Skeletal muscle satellite cell (primary cell): ENCODE data around the gene PARP15. TPM values are rescaled to one million over a fixed set of nuclear protein-coding genes. Genes with fewer than 3 reads are reported as not detected.
A peak's percentile ranks its signal among the peaks of the same experiment; 100 is the strongest.

ENCODE experiments used
- H3K27me3 ChIP-seq: 2 replicates; pipeline ENCODE4 v1.7.0; 2013; ENCODE audit warnings: low read length; ENCODE audit not compliant: control insufficient read depth, insufficient read depth
- H3K36me3 ChIP-seq: 2 replicates; pipeline ENCODE4 v1.7.0; 2013; ENCODE audit warnings: mild to moderate bottlenecking, control low read depth, low read length; ENCODE audit not compliant: insufficient read depth
- H3K4me1 ChIP-seq: 2 replicates; pipeline ENCODE4 v1.7.0; 2013; ENCODE audit warnings: low read length; ENCODE audit not compliant: control insufficient read depth, insufficient read depth
- H3K4me2 ChIP-seq: 2 replicates; pipeline ENCODE4 v1.7.0; 2013; ENCODE audit warnings: mild to moderate bottlenecking, low read length
- H3K4me3 ChIP-seq: 2 replicates; pipeline ENCODE4 v1.7.0; 2013; ENCODE audit warnings: low read length
- H3K9ac ChIP-seq: 2 replicates; pipeline ENCODE4 v1.7.0; 2013; ENCODE audit warnings: mild to moderate bottlenecking, low read depth, low read length, moderate library complexity
- H3K9me3 ChIP-seq: replicated peaks from 2 replicates; pipeline ENCODE4 v1.7.0; 2013; ENCODE audit warnings: mild to moderate bottlenecking, control low read depth, low read length
- total RNA-seq: library from RNA; depleted of rRNA; stranded (reverse); fragments of >200 nt; gene quantifications from 2 replicates; pipeline ENCODE4 v1.2.3, GENCODE V29; 2012; rRNA removed

The PARP15 gene
- total RNA-seq = 0.25 TPM in 1 of 2 replicates, not detected in the other

DNA sequence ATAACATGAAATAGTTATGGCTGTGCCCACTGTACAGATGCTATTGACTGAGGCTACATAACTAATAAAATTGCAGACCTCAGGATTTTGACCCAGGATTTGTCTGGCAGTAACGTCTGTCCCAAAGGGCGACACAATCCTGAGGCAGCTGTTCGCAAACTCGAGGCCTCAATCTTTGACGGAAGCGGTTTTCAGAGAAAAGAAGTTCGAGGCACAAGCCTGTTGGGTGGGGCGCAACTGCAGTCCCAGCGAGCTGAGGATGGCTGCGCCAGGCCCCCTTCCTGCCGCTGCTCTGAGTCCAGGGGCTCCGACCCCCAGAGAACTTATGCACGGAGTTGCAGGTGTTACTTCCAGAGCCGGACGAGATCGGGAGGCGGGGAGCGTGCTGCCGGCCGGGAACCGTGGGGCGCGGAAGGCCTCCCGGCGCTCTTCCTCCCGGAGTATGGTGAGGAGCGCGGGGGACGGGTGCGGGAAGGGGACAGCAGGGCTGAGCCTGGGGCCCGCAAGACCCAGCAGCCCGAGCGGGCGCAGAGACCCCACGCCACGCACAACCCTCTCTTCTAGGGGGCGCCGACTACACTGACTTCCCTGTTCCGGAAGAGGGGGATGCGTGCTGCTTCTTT lies at the start of gene PARP15:
PARP15 (plus strand) TSS at position 242 of the 623 bp plus-strand sequence; CDS start at position 260, 18 bp downstream.
- Histone ChIP-seq H3K9me3 (peaks cover 5% of the 10 kb centered on the region), H3K27me3 (no peaks in the 10 kb centered on the region), H3K36me3 (no peaks in the 10 kb centered on the region), H3K4me3 (peak within 1 kb of the TSS; percentile 64), H3K4me1 (peaks cover 13% of the 10 kb centered on the region), H3K4me2 (peak within 1 kb of the TSS; percentile 89), H3K9ac (peak within 1 kb of the TSS; percentile 26)

DNA sequence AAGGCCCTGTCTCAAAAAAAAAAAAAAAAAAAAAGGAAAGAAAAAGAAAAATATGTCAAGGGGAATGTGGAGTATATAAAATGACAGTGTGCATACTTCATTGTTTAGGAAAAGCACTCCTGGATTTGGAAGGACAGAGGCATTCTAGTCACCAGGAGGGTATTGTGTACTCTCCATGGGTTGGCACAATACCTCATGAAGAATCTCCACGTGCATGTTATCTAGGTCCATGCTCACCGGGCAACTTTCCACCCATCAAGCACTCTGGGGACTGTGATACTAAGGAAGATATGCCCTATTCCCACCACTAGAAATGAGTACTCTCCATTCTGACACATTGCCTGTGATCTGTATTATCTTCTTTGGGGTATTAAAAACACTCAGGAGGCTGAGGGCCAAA lies 47.3 kb upstream of the PARP15 start:
- Histone ChIP-seq H3K4me1 (peaks cover 11% of the 10 kb centered on the region), H3K27me3 (no peaks in the 10 kb centered on the region), H3K4me2 (no peak overlapping the region), H3K36me3 (no peaks in the 10 kb centered on the region), H3K9me3 (no peaks in the 10 kb centered on the region), H3K4me3 (no peak overlapping the region), H3K9ac (no peak overlapping the region)

DNA sequence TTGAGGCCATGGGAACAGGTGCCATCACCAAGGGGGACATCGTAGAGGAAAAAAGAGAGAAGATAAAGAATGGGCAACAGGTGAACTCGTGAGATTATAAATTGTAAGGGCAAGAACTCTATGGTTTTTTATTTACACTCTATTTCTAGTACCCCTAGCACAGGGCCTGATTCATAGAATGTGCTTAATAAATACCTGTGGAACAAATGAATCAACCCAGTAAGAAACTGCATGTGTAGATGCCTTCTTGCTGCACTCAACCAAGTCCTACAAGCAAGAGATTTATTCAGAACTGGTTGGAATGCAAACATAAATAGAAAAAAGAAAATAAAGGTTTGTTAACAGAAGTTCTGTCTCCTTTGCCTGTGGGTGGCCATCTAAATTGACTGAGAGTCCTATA lies 44.0 kb upstream of the PARP15 start:
- Histone ChIP-seq H3K9ac (no peak overlapping the region), H3K4me1 (peaks cover 11% of the 10 kb centered on the region), H3K36me3 (no peaks in the 10 kb centered on the region), H3K27me3 (no peaks in the 10 kb centered on the region), H3K9me3 (no peaks in the 10 kb centered on the region), H3K4me3 (no peak overlapping the region), H3K4me2 (no peak overlapping the region)

DNA sequence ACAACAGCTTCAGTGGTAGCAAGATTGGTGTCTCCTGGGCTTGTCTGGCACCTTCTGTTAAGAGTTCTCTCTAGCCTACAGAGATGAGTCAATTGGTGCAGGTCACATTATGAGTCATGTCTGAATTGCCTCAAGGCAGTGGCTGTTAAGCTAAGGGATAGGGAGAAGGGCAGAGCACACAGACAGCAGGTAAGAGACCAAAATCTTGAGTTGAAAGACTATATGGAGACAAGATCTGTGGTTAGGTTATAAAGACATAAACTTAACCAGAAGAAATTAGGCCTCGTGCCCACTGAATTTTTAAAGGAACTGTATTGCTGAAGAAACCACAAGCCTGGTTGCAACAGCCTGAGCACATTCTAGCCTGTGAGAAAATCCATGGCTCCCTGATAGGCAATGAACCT lies 43.5 kb upstream of the PARP15 start:
- no peak overlapping the region for H3K4me3 ChIP-seq
- H3K36me3 ChIP-seq = no peaks in the 10 kb centered on the region
- H3K9ac ChIP-seq = no peak overlapping the region
- H3K9me3 ChIP-seq = no peaks in the 10 kb centered on the region
- no peak overlapping the region for H3K4me2 ChIP-seq
- peaks cover 11% of the 10 kb centered on the region for H3K4me1 ChIP-seq
- H3K27me3 ChIP-seq = no peaks in the 10 kb centered on the region

DNA sequence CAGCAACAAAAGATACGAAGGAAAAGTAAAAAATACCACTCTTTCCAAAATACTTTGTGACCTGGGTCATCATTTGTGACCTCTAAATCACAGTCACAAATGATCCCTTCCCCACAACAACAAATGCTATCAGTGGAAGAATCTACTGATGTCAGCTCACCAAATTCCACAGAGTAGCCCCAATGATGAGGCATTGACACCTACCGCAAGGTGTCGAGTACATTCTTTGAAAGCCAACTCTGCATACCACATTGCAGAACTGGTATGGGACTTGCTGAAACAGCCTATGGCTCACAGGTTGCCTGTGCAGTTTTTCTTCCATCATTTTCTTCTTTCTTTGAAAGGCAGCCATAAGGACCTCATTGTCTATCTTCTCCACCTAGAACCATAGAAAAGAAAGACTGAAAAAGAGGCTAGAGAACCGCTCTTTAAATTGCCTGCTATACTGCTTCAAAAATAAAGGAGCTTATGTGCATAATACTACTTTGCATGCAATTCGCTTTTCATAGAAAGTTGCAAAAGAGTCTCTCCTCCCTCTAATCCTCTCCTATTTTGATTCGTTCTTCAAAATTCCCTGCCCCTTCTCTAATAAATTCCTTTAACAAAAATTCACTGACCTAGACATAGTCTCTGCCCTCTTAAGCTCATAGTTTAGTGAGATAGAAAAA lies 41.4 kb upstream of the PARP15 start:
- Histone ChIP-seq H3K4me2 (no peak overlapping the region), H3K36me3 (no peaks in the 10 kb centered on the region), H3K9me3 (no peaks in the 10 kb centered on the region), H3K4me3 (no peak overlapping the region), H3K9ac (no peak overlapping the region), H3K4me1 (peaks cover 11% of the 10 kb centered on the region), H3K27me3 (no peaks in the 10 kb centered on the region)

DNA sequence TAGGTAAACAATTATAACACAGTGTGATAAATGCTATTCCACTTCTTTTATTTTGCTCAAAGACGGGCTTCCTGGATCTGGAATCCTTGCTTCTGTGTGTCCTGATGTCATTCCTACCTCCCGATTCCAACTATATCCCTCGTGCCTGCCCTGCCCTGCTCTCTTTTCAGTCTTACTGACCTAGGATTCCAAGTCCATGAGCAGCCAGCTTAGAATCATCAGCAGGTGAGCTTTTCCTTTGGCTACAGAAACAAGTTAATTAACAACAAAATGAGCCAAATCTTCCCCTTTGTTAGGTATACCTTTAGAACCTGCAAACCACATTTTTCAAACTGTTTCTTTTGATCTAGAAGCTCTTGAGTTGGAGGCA lies 40.8 kb upstream of the PARP15 start:
- H3K9ac ChIP-seq = no peak overlapping the region
- no peaks in the 10 kb centered on the region for H3K9me3 ChIP-seq
- H3K36me3 ChIP-seq = no peaks in the 10 kb centered on the region
- no peaks in the 10 kb centered on the region for H3K27me3 ChIP-seq
- H3K4me1 ChIP-seq = peaks cover 11% of the 10 kb centered on the region
- no peak overlapping the region for H3K4me2 ChIP-seq
- no peak overlapping the region for H3K4me3 ChIP-seq

DNA sequence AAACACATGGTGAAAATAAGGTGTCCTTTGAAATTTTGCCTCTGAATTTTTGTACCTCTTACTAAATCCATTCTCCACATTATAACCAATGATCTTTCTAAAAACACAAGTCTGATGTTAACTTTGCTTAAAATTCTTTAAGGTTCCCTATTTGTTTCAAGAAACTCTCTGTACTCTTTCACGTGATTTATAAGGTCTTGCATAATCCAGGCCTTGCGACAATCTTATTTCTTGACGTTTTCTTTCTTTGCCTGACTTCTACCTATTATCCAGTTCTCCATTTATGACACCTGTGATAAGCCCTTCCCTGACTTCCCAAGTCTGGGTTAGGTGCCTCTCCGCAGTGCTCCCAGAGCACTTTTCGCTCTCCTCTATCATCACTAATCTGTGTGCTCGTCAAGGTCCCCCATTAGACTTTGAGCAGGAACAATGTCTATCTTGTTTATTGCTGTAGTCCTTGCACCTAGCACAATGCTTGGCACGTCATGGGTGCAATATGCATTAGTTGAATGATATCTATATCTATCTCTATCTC lies 38.4 kb upstream of the PARP15 start:
- no peaks in the 10 kb centered on the region for H3K36me3 ChIP-seq
- H3K27me3 ChIP-seq = no peaks in the 10 kb centered on the region

DNA sequence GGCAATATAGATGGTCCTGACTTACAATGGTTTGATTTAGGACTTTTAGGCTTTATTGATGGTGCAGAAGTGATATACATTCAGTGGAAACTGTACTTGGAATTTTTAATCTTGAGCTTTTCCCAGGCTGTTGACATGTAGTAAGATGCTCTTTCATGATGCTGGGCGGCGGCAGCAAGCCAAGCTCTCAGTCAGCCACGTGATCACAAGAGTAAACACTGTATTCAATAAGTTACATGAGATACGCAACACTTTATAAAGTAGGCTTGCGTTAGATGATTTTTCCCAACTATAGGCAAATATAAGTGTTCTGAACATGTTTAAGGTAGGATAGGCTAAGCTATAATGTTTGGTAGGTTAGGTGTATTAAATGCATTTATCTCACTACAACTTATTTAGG lies 31.3 kb upstream of the PARP15 start:
- Histone ChIP-seq H3K27me3 (no peaks in the 10 kb centered on the region), H3K4me1 (no peaks in the 10 kb centered on the region), H3K9ac (no peak overlapping the region), H3K4me3 (no peak overlapping the region), H3K4me2 (no peak overlapping the region), H3K36me3 (no peaks in the 10 kb centered on the region), H3K9me3 (no peaks in the 10 kb centered on the region)

More for the DNA sequence above, 38.4 kb upstream of the PARP15 start:
- no peak overlapping the region for H3K4me3 ChIP-seq
- no peak overlapping the region for H3K9ac ChIP-seq
- H3K9me3 ChIP-seq = no peaks in the 10 kb centered on the region
- peaks cover 3% of the 10 kb centered on the region for H3K4me1 ChIP-seq
- H3K4me2 ChIP-seq = no peak overlapping the region

DNA sequence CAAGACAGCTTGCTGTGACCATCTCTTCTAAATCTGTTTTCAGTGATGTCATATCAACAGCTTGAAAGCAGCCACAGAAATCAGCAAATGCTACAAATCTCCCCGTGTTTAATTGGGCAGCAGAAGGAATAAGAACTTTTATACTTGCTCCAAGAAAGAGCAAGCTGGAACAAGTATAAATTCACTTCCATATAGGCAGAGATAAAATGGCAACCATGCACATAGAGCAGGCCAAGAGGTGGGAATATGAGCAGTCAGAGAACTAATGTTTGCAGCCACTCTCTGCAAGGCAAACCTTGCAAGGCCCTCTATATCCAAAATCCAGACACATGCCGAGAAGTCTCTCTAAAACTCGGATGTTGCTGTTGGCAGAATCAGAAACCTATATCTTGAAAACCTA lies 29.4 kb upstream of the PARP15 start:
- no peaks in the 10 kb centered on the region for H3K4me1 ChIP-seq
- no peaks in the 10 kb centered on the region for H3K9me3 ChIP-seq
- no peak overlapping the region for H3K4me2 ChIP-seq
- H3K9ac ChIP-seq = no peak overlapping the region
- H3K27me3 ChIP-seq = no peaks in the 10 kb centered on the region
- no peaks in the 10 kb centered on the region for H3K36me3 ChIP-seq
- H3K4me3 ChIP-seq = no peak overlapping the region

DNA sequence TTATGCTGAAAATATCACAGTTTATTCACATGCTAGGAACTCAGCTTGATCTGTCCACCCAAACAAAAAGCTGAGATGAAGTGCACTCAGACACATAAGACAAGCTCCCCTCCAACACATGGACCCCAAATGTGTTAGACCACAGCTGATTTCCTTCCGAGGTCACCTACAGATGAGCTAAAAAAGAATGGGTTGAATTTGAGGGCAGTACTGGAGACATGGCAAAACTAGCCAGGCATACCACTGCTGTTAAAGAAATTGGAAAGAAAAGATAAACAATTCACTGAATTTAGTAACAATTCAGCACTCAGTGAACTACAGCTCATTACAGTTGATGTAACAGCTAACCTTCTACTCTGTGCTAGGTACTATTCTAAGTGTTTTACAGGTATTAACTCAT lies 28.8 kb upstream of the PARP15 start:
- Histone ChIP-seq H3K4me2 (no peak overlapping the region), H3K9me3 (no peaks in the 10 kb centered on the region), H3K4me1 (no peaks in the 10 kb centered on the region), H3K9ac (no peak overlapping the region), H3K4me3 (no peak overlapping the region), H3K27me3 (no peaks in the 10 kb centered on the region), H3K36me3 (no peaks in the 10 kb centered on the region)

DNA sequence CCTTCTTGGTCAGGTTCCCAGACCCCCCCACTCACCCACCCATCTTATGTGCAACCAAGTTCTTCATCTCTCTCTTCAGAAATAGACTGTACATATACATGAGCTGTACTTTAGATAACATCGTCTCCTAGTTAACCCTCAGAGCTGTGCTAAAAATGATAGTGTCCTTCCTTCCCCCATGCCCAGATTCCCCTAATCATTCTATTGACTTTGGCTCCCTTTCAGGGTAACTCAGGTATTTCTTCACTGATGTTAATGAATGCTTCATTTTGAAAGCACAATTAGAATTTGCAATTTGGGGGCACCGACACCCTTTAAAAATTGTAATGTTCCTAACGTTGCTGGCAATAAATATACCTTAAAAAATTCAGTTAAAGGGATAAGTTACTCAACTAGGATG lies 24.3 kb upstream of the PARP15 start:
- no peak overlapping the region for H3K4me3 ChIP-seq
- H3K36me3 ChIP-seq = no peaks in the 10 kb centered on the region
- H3K4me1 ChIP-seq = no peaks in the 10 kb centered on the region
- H3K9me3 ChIP-seq = no peaks in the 10 kb centered on the region
- H3K27me3 ChIP-seq = no peaks in the 10 kb centered on the region
- no peak overlapping the region for H3K9ac ChIP-seq
- H3K4me2 ChIP-seq = no peak overlapping the region
